BLaER1 treated with 17β-estradiol and CSF1 and Interleukin-3, amounts not matched to agents 10 nM and 100 nM (cell line): ENCODE data around the gene CANT1.
"Not testable (repeated sequence)": the region's sequence is repeated elsewhere in the genome, so short reads cannot be mapped to it uniquely, and the experiment has no call there.

Experiments
- H3K27ac ChIP-seq, 11 experiments: shearing (Covaris generic); formaldehyde crosslinking; 2 replicates each; pipeline ENCODE4 v1.8.1; 2022
- H3K27me3 ChIP-seq, 11 experiments: shearing (Covaris generic); formaldehyde crosslinking; 2 replicates each; pipeline ENCODE4 v1.8.1; 2022
- H3K36me3 ChIP-seq, 11 experiments: shearing (Covaris generic); formaldehyde crosslinking; 2 replicates each; pipeline ENCODE4 v1.8.1; 2022
- H3K4me1 ChIP-seq, 10 experiments: shearing (Covaris generic); formaldehyde crosslinking; 2 replicates each; pipeline ENCODE4 v1.8.1; 2022
- H3K4me2 ChIP-seq, 11 experiments: shearing (Covaris generic); formaldehyde crosslinking; 2 replicates each; pipeline ENCODE4 v1.8.1; 2022
- H3K4me3 ChIP-seq, 10 experiments: shearing (Covaris generic); formaldehyde crosslinking; 2 replicates each; pipeline ENCODE4 v1.8.1; 2022
- H3K9ac ChIP-seq, 11 experiments: shearing (Covaris generic); formaldehyde crosslinking; 2 replicates each; pipeline ENCODE4 v1.8.1; 2022
- H3K9me3 ChIP-seq, 11 experiments: shearing (Covaris generic); formaldehyde crosslinking; replicated peaks in 1 of 11; 2 replicates each; pipeline ENCODE4 v1.8.1; 2022
- H4K20me1 ChIP-seq, 11 experiments: shearing (Covaris generic); formaldehyde crosslinking; 2 replicates each; pipeline ENCODE4 v1.8.1; 2022
- Cebpa-rat ChIP-seq, 11 experiments: shearing (Covaris generic); IDR thresholded peaks; 2 replicates each; pipeline ENCODE4 v1.8.1; 2022

The CANT1 gene

GRCh38 chr17:79024901-79025737 lies 15.6 kb upstream of the CANT1 start:
- Histone ChIP-seq H3K27ac (no peak overlapping the region), H3K27me3 (peaks cover 24 to 45% (median 40%) of the 10 kb centered on the region in 11 experiments), H3K36me3 (no peaks in the 10 kb centered on the region), H4K20me1 (peaks cover 0 to 13% (median 0%) of the 10 kb centered on the region in 11 experiments; a peak in 4 of 22 replicates), H3K4me2 (peak overlapping the region; percentile 92 to 100 (median 98)), H3K4me3 (peak overlapping the region; percentile 55 to 73 (median 64); a peak in 19 of 20 replicates), H3K4me1 (peaks cover 66 to 96% (median 67%) of the 10 kb centered on the region in 10 experiments), H3K9ac (peak overlapping the region in 8 of 11 experiments; percentile 51 to 68 (median 61); a peak in 10 of 22 replicates), H3K9me3 (no peaks in the 10 kb centered on the region)
- no peak for TF ChIP-seq Cebpa-rat (IDR thresholded peaks at IDR 0.05)

GRCh38 chr17:79023886-79024771 lies 14.6 kb upstream of the CANT1 start, which contains the start of gene C1QTNF1:
TSS of gene C1QTNF1 (plus strand) at chr17:79024169. CDS start at chr17:79043969, 19,800 bp downstream.
- H3K4me2 ChIP-seq, result peak within 1 kb of the TSS; percentile 92 to 100 (median 98)
- no peaks in the 10 kb centered on the region for H3K9me3 ChIP-seq
- TF ChIP-seq Cebpa-rat (IDR thresholded peaks at IDR 0.05), result no peak
- peak within 1 kb of the TSS; percentile 22 to 68 (median 59); a peak in 21 of 22 replicates for H3K9ac ChIP-seq
- peak within 1 kb of the TSS; percentile 55 to 73 (median 64) for H3K4me3 ChIP-seq
- H4K20me1 ChIP-seq, result peaks cover 0 to 13% (median 0%) of the 10 kb centered on the region in 11 experiments; a peak in 3 of 22 replicates
- H3K36me3 ChIP-seq, result no peaks in the 10 kb centered on the region
- H3K27ac ChIP-seq, result 0 out of 22 replicates have a peak within 1 kb of the TSS, but pooled peaks of 2 of the 11 experiments have one; percentile 7 to 20
- peaks cover 56 to 91% (median 57%) of the 10 kb centered on the region in 10 experiments for H3K4me1 ChIP-seq
- H3K27me3 ChIP-seq, result peaks cover 24 to 45% (median 40%) of the 10 kb centered on the region in 11 experiments

- H3K27ac ChIP-seq, result no peak overlapping the region
- peaks cover 47 to 83% (median 49%) of the 10 kb centered on the region in 10 experiments for H3K4me1 ChIP-seq
- no peak for TF ChIP-seq Cebpa-rat (IDR thresholded peaks at IDR 0.05)
- peaks cover 24 to 45% (median 40%) of the 10 kb centered on the region in 11 experiments for H3K27me3 ChIP-seq
- peak overlapping the region in 2 of 10 experiments; percentile 62 to 70; a peak in 2 of 20 replicates for H3K4me3 ChIP-seq
- H3K36me3 ChIP-seq, result no peaks in the 10 kb centered on the region
- H3K4me2 ChIP-seq, result peak overlapping the region; percentile 92 to 100 (median 98)
- H3K9me3 ChIP-seq, result no peaks in the 10 kb centered on the region
- peaks cover 0 to 13% (median 0%) of the 10 kb centered on the region in 11 experiments; a peak in 3 of 22 replicates for H4K20me1 ChIP-seq
- H3K9ac ChIP-seq, result peak overlapping the region in 2 of 11 experiments; percentile 67 to 68; a peak in 2 of 22 replicates
Measured at GRCh38 chr17:79023180-79023705, 13.7 kb upstream of the CANT1 start.

GRCh38 chr17:79022507-79022991 lies 13.0 kb upstream of the CANT1 start:
- peaks cover 24 to 45% (median 40%) of the 10 kb centered on the region in 11 experiments for H3K27me3 ChIP-seq
- H4K20me1 ChIP-seq, result peaks cover 0 to 13% (median 0%) of the 10 kb centered on the region in 11 experiments; a peak in 3 of 22 replicates
- H3K9me3 ChIP-seq, result no peaks in the 10 kb centered on the region
- no peaks in the 10 kb centered on the region for H3K36me3 ChIP-seq
- no peak overlapping the region for H3K4me3 ChIP-seq
- peak overlapping the region in 2 of 11 experiments; percentile 92 to 98; a peak in 5 of 22 replicates for H3K4me2 ChIP-seq
- no peak overlapping the region for H3K27ac ChIP-seq
- no peak for TF ChIP-seq Cebpa-rat (IDR thresholded peaks at IDR 0.05)
- H3K9ac ChIP-seq, result no peak overlapping the region
- H3K4me1 ChIP-seq, result peaks cover 40 to 76% (median 42%) of the 10 kb centered on the region in 10 experiments

- Histone ChIP-seq H3K27me3 (peaks cover 24 to 45% (median 40%) of the 10 kb centered on the region in 11 experiments), H3K4me1 (peaks cover 34 to 69% (median 35%) of the 10 kb centered on the region in 10 experiments), H4K20me1 (peaks cover 0 to 13% (median 0%) of the 10 kb centered on the region in 11 experiments; a peak in 3 of 22 replicates), H3K4me2 (peak overlapping the region in 2 of 11 experiments; percentile 92 to 98; a peak in 4 of 22 replicates)
- not testable (repeated sequence) for H3K4me3 ChIP-seq, H3K9ac ChIP-seq, H3K9me3 ChIP-seq, H3K36me3 ChIP-seq, H3K27ac ChIP-seq
Measured at GRCh38 chr17:79021929-79022328, 12.4 kb upstream of the CANT1 start.

GRCh38 chr17:79020631-79021301 lies 11.2 kb upstream of the CANT1 start:
- Histone ChIP-seq H3K9me3 (peaks cover 4 to 12% (median 7%) of the 10 kb centered on the region in 11 experiments), H3K4me3 (no peak overlapping the region), H3K27me3 (peaks cover 24 to 37% (median 32%) of the 10 kb centered on the region in 11 experiments), H3K4me1 (peaks cover 23 to 58% (median 25%) of the 10 kb centered on the region in 10 experiments), H3K36me3 (no peaks in the 10 kb centered on the region), H3K9ac (no peak overlapping the region), H3K4me2 (peak overlapping the region in 4 of 11 experiments; percentile 11 to 50 (median 23); a peak in 6 of 22 replicates), H4K20me1 (peaks cover 0 to 13% (median 0%) of the 10 kb centered on the region in 11 experiments; a peak in 3 of 22 replicates), H3K27ac (no peak overlapping the region)
- TF ChIP-seq Cebpa-rat (IDR thresholded peaks at IDR 0.05), result no peak

GRCh38 chr17:79019632-79020584 lies 10.3 kb upstream of the CANT1 start:
- no peak for TF ChIP-seq Cebpa-rat (IDR thresholded peaks at IDR 0.05)
- no peak overlapping the region for H3K4me3 ChIP-seq
- H3K4me1 ChIP-seq, result peaks cover 15 to 50% (median 17%) of the 10 kb centered on the region in 10 experiments
- H3K4me2 ChIP-seq, result peak overlapping the region in 4 of 11 experiments; percentile 11 to 50 (median 23); a peak in 6 of 22 replicates
- H3K36me3 ChIP-seq, result no peaks in the 10 kb centered on the region
- peaks cover 13 to 21% (median 16%) of the 10 kb centered on the region in 11 experiments for H3K9me3 ChIP-seq
- H3K27ac ChIP-seq, result no peak overlapping the region
- no peak overlapping the region for H3K9ac ChIP-seq
- peaks cover 16 to 29% (median 23%) of the 10 kb centered on the region in 11 experiments for H3K27me3 ChIP-seq
- peaks cover 0 to 8% (median 0%) of the 10 kb centered on the region in 11 experiments; a peak in 3 of 22 replicates for H4K20me1 ChIP-seq
